GM12874 (cell line): Measurements from ENCODE around the gene POU2F1.

Experiments
- TF ChIP-seq, protein P1 (sequence below): IDR thresholded peaks from 2 replicates; pipeline ENCODE4 v1.5.1; 2011; ENCODE audit warnings: low read depth, mild to moderate bottlenecking, control low read depth, low read length, moderate library complexity; ENCODE audit not compliant: insufficient read depth

POU2F1 gene

DNA sequence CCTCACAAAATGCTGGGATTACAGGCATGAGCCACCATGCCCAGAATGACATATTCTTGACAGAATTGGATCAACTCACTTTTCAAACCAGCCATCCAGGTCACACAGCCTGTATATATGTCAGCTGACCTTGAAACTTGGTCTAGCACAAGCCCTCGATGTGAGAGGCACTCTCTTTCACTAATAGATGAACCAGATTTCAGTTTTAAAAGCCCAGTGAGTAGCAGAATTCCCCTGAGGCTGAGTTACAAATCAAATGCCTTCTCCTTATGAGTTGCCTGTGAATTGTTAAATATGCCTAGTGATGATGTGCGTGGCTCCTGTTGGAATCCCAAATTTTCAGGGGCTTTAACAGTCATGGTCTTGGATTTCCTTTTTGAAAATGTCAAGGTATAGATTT, 208.9 kb downstream of the POU2F1 start:
- TF ChIP-seq, protein P1, sequence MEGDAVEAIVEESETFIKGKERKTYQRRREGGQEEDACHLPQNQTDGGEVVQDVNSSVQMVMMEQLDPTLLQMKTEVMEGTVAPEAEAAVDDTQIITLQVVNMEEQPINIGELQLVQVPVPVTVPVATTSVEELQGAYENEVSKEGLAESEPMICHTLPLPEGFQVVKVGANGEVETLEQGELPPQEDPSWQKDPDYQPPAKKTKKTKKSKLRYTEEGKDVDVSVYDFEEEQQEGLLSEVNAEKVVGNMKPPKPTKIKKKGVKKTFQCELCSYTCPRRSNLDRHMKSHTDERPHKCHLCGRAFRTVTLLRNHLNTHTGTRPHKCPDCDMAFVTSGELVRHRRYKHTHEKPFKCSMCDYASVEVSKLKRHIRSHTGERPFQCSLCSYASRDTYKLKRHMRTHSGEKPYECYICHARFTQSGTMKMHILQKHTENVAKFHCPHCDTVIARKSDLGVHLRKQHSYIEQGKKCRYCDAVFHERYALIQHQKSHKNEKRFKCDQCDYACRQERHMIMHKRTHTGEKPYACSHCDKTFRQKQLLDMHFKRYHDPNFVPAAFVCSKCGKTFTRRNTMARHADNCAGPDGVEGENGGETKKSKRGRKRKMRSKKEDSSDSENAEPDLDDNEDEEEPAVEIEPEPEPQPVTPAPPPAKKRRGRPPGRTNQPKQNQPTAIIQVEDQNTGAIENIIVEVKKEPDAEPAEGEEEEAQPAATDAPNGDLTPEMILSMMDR = no peak

DNA sequence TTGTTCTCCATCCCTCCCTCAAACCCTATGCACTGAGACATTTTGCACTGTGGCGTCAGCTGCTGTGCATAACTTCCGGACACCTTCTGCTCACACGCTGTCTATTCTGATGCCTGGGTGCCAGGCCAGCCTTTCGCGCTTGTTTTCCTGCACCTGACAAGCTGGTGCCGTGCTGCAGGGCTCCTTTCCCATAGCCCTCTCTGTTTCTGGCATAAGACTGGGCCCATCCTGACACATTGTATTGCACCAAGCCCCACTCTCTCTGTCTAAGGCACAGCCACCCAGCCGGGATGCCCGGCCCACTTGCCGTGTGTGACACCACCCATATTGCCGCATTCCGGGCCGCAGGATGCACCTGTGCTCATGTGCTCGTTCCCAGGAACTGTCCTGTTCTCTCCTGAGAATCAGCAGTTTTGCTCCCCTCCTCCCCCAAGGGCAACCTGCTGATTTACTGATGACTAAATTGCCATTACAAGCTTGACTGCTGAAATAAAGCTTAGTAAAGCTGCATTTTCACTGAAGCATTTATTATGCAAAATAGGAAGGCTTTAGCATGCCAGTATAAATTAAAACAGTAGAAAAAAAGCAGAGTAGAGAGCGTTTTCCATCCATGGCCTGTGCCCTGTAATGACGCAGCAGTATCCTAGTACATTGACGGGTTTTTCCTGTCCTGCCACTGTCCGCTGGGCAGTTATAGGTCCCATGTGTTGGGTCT, 209.6 kb downstream of the POU2F1 start:
- TF ChIP-seq, protein P1 = no peak

DNA sequence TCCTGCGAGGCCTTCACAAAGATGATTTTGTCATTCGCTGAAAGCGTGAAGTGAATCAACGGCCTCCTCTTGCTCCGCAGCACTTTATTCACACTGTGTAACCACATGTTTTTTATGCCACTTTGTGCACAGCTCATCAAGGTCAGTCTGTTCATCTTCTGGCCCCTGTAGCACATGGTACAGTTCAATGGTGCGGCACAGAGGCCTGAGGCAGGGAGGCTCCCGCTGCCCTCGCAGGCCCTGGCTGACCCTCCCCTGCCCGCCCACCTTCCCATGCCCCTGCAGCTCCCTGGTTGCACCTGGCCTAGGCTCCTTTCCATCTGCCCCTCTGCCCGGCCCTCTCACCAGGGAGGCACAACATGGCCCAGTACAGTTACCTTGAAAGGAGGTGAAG, 210.2 kb downstream of the POU2F1 start:
- TF ChIP-seq, protein P1 = no peak

DNA sequence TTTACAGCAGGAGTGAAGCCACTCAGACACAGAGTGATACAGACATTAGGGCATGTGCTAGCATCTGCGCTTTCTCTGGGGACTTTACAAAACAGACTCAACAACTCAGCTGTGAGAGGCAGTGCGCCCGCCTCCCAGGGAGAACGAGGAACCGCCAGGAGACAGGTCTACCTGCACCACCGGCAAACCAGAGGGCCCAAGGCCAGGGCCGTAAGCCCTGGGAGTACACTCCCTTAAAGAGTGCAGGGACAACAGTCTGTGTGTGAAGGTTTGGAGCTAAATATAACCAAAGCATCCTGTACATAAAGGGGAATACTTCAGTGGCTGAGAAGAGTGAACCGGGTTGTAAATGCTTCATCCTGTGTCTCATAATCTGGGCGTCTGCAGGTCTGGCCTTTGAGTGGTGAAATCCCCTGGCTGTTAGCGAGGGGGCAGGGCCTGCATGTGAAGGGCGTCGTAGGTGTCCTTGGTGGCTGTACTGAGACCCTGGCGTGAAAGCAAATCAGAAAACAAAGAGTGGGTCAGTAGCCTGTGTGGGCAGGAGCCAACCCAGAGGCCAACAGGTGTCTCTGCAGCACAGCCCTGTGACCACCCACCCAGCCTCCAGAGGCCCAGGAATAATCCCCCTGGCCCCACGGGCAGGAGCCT, 210.7 kb downstream of the POU2F1 start:
- TF ChIP-seq, protein P1 = no peak

DNA sequence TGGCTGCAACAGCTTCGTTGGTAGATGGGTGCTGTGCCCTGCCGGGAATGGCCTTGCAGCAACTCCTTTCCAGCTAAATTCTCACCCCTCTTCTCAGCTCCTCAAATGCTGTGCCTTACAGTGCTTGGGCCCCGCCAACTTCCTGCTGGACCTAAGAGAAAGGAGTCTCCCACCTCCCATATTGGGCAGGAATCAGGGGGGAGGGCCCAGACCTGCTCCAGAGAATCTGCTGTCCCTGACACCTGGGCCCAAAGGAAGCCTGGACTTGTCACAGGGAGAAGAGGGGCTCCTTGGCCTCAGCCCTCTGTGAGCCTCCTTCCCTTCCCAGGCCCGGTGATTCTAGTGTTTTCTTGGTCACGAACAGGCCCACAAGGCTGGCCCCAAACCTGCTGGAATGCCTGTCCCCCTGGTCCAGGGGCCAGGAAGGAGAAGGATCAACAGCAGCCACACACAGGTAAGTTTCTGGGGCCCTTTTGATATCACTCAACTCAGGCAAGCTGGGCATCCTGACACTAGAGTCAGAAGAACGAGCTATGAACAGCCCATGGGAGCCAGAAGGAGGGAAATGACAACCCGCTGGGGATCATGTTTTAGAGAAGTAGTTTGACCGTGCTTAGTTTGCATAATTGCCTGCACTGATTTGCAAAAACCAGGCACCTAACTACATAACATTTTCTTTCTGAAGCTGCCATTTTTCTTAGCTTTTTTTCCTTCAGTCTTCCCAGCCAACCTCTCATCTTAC, 211.4 kb downstream of the POU2F1 start:
- TF ChIP-seq, protein P1 = no peak

DNA sequence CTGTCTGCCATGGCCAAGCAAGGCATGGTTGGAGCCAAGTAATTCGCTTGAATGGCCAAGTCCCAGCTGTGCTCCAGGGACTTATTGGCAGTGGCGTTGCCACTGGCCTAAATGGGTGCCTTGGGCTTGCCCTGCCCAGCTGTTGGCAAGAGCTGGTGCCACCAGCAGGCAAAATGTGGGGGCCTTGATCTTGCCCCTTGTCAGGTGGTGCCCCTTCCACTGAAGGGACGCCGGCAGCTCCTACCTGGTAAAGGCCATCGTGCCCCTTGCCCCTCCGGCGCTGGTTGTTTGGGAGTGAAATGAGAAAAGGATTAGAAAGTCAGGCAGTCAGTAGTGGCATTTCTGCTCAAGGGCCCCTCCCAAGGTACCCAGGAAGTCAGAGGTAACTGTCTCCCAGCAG, 212.1 kb downstream of the POU2F1 start:
- TF ChIP-seq, protein P1 = no peak

DNA sequence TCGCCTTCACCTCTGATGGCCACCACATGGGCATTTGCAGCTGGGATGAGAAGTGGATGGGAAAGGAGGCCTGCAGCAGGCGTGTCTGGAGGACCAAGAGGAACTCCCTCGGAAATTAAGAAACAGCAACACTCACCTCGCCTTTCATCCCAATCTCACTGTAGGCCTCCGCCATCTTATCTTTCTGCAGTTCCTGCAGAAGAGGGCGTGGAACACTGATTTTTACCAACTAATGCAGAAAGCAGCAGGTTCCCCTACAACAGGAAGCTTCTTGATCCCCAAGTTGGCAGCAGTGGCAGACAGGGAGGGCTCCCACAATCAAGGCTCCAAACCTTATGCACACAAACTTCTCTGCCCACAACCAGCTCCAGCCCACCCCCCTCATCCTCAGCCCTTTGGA, 213.2 kb downstream of the POU2F1 start:
- TF ChIP-seq, protein P1 = no peak
